Rectal smooth muscle tissue (tissue), 1 donor: Measurements from ENCODE around the gene MAB21L3.

Experiments used
- H3K27ac ChIP-seq: one replicate; pipeline ENCODE4 v1.7.0; 2013; ENCODE audit warnings: low read depth, low read length, inconsistent platforms
- H3K27me3 ChIP-seq: one replicate; pipeline ENCODE4 v1.7.0; 2013; ENCODE audit warnings: low read length; ENCODE audit not compliant: control insufficient read depth, insufficient read depth
- H3K36me3 ChIP-seq: one replicate; pipeline ENCODE4 v1.7.0; 2013; ENCODE audit warnings: low read length; ENCODE audit not compliant: control insufficient read depth, insufficient read depth
- H3K4me1 ChIP-seq: one replicate; pipeline ENCODE4 v1.7.0; 2013; ENCODE audit warnings: low read length; ENCODE audit not compliant: control insufficient read depth, insufficient read depth
- H3K4me3 ChIP-seq: one replicate; pipeline ENCODE4 v1.7.0; 2013; ENCODE audit warnings: low read length
- H3K9ac ChIP-seq: one replicate; pipeline ENCODE4 v1.7.0; 2013; ENCODE audit warnings: low read length

MAB21L3 gene

GRCh38 chr1:116148967-116149366 lies 37.8 kb downstream of the MAB21L3 start:
- H3K36me3 ChIP-seq, result no peaks in the 10 kb centered on the region
- no peaks in the 10 kb centered on the region for H3K4me1 ChIP-seq
- no peak overlapping the region for H3K9ac ChIP-seq
- H3K27me3 ChIP-seq, result no peaks in the 10 kb centered on the region
- no peak overlapping the region for H3K4me3 ChIP-seq
- no peak overlapping the region for H3K27ac ChIP-seq

DNA sequence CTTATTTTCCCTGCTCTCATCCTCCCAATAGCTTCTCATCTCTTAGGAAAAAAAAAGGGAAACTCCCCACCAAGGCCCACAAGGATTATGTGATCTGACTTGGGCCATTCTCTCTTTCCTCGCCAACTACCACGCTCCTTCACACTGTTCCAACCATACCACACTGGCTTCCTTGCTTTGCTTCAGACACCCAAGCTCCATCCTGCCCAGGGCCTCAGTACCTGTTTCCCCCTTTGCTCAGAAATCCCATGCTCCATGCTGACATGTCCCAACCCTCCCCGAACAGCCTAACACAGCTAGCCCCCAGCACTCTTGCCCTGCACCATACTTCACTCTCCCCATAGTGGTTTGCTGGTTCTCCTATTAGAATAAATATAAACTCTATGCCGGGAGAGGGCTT lies 39.2 kb downstream of the MAB21L3 start:
- no peaks in the 10 kb centered on the region for H3K4me1 ChIP-seq
- no peak overlapping the region for H3K9ac ChIP-seq
- no peak overlapping the region for H3K27ac ChIP-seq
- H3K4me3 ChIP-seq, result no peak overlapping the region
- no peaks in the 10 kb centered on the region for H3K36me3 ChIP-seq
- H3K27me3 ChIP-seq, result no peaks in the 10 kb centered on the region

DNA sequence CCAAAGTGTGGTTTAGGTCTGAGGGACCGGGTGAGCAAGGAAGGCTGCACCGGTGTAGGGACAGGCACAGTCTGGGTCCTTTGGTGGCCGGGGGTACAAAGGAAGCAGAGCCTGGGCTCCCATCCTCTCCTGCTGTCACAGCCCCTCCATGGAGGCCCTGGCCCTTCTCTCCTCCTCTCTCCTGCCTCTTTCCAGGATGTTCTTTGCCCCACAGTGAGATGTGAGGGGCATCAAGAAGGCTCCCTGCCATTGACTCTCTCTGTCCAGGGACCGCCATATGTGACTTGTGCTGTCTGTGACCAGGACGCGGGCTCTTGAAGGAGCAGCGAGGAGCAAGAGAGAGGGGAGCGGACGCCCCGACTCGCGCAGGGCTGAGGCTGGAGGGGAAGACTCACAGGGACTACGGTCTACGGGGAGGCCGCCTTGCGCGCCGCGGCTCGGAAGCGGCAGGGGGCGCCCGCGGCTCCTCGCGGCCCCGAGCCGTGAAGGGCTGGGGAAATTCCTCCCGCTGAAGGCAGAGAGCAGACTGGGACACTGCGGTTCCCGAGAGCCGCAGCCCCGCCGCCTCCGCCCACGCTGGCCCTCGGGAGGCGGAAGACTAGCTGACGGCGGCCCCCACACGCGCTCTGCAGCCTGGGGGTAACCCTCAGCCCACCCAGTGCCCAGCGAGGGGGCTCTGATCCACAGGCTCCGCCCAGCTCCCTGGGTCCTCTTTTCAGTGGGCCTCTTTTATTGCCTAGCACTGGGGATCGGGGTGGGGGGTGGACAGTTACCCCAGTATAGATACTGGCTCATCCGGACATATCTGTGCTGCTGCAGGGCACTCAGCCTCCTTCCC lies 40.8 kb downstream of the MAB21L3 start:
- Histone ChIP-seq H3K27me3 (no peaks in the 10 kb centered on the region), H3K4me1 (no peaks in the 10 kb centered on the region), H3K4me3 (peak overlapping the region; percentile 63), H3K36me3 (no peaks in the 10 kb centered on the region), H3K9ac (no peak overlapping the region), H3K27ac (no peak overlapping the region)

- H3K4me1 ChIP-seq, result no peaks in the 10 kb centered on the region
- H3K9ac ChIP-seq, result no peak overlapping the region
- H3K27ac ChIP-seq, result no peak overlapping the region
- H3K27me3 ChIP-seq, result no peaks in the 10 kb centered on the region
- H3K36me3 ChIP-seq, result no peaks in the 10 kb centered on the region
- H3K4me3 ChIP-seq, result peak overlapping the region; percentile 63
These were observed 41.4 kb downstream of the MAB21L3 start for GRCh38 chr1:116152577-116152943.

- H3K9ac ChIP-seq, result no peak overlapping the region
- no peaks in the 10 kb centered on the region for H3K36me3 ChIP-seq
- no peaks in the 10 kb centered on the region for H3K4me1 ChIP-seq
These were observed 41.9 kb downstream of the MAB21L3 start for GRCh38 chr1:116152950-116153691.

GRCh38 chr1:116153692-116154031 lies 42.5 kb downstream of the MAB21L3 start:
- Histone ChIP-seq H3K9ac (no peak overlapping the region), H3K4me3 (no peak overlapping the region), H3K27me3 (no peaks in the 10 kb centered on the region), H3K4me1 (no peaks in the 10 kb centered on the region), H3K36me3 (no peaks in the 10 kb centered on the region), H3K27ac (no peak overlapping the region)

More at GRCh38 chr1:116152950-116153691, 41.9 kb downstream of the MAB21L3 start:
- Histone ChIP-seq H3K4me3 (no peak overlapping the region), H3K27me3 (no peaks in the 10 kb centered on the region), H3K27ac (no peak overlapping the region)

- Histone ChIP-seq H3K27ac (no peak overlapping the region), H3K27me3 (no peaks in the 10 kb centered on the region), H3K4me3 (no peak overlapping the region), H3K9ac (no peak overlapping the region), H3K36me3 (no peaks in the 10 kb centered on the region), H3K4me1 (no peaks in the 10 kb centered on the region)
These were observed 43.3 kb downstream of the MAB21L3 start for GRCh38 chr1:116154536-116154935.

DNA sequence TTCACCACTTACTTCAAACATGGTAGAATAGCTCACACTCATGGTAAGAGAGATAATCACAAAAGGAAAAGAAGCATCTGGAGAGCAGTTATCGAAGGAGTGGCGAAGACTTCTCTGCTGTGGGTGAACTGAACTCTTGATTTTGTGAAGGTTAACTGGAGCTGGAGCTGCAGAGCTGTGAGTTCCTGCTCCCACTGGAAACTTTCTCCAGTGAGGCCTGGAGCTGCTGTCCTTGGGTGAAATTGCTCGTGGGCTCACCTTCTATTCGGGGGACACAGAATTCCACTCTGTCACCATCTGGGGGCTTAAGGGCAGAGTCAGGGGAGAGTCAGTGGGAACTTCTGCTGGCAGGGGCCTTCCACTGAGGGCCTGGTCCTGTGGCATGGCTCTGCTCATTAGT lies 45.9 kb downstream of the MAB21L3 start:
- no peaks in the 10 kb centered on the region for H3K27me3 ChIP-seq
- no peak overlapping the region for H3K9ac ChIP-seq
- H3K4me1 ChIP-seq, result no peaks in the 10 kb centered on the region
- H3K36me3 ChIP-seq, result no peaks in the 10 kb centered on the region
- no peak overlapping the region for H3K27ac ChIP-seq
- H3K4me3 ChIP-seq, result no peak overlapping the region

DNA sequence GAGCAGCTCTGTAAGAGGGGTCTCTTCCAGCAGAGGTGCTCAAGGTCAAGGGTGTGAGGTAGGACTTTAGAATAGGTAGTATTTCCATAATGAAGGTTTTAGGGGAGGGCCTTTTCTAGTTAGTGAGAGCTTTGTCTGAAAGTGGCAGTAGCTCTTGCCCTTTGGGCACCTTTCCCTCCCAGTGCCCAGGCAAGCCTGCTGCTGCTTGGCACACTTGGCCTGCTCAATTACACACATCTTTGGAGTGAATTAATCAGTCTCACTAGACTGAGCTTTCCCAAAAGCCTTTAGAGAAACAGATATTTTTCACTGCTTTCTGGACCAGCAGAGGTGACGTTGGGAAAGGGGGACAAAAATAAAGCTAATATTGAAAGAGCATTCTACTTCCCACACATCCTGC lies 48.0 kb downstream of the MAB21L3 start:
- H3K27me3 ChIP-seq, result no peaks in the 10 kb centered on the region
- H3K4me1 ChIP-seq, result no peaks in the 10 kb centered on the region
- no peaks in the 10 kb centered on the region for H3K36me3 ChIP-seq
- no peak overlapping the region for H3K27ac ChIP-seq
- no peak overlapping the region for H3K4me3 ChIP-seq
- H3K9ac ChIP-seq, result no peak overlapping the region

- no peak overlapping the region for H3K9ac ChIP-seq
- H3K4me3 ChIP-seq, result no peak overlapping the region
- H3K27ac ChIP-seq, result no peak overlapping the region
- no peaks in the 10 kb centered on the region for H3K4me1 ChIP-seq
- no peaks in the 10 kb centered on the region for H3K27me3 ChIP-seq
- no peaks in the 10 kb centered on the region for H3K36me3 ChIP-seq
These were observed 48.4 kb downstream of the MAB21L3 start for GRCh38 chr1:116159611-116160010.

DNA sequence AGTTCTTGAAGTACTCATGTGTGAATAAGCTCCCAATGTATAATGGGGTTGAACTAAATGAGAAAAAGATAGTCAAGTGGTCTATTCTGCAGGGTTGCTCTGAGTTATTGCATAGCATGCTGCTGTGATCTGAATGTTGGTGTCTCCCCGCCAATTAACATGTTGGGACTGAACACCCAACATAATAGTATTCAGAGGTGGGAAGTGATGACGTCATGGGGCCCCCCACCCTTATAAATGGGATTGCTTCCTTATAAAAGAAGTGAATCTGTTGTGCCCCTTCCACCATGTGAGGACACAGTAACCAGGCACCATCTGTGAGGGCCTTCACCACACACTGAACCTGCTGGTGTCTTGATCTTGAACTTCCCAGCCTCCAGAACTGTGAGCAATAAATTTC lies 50.2 kb downstream of the MAB21L3 start:
- no peak overlapping the region for H3K27ac ChIP-seq
- no peaks in the 10 kb centered on the region for H3K4me1 ChIP-seq
- H3K36me3 ChIP-seq, result no peaks in the 10 kb centered on the region
- no peak overlapping the region for H3K9ac ChIP-seq
- no peaks in the 10 kb centered on the region for H3K27me3 ChIP-seq
- H3K4me3 ChIP-seq, result no peak overlapping the region

- H3K4me3 ChIP-seq, result no peak overlapping the region
- no peaks in the 10 kb centered on the region for H3K36me3 ChIP-seq
- H3K4me1 ChIP-seq, result no peaks in the 10 kb centered on the region
- no peak overlapping the region for H3K9ac ChIP-seq
- no peak overlapping the region for H3K27ac ChIP-seq
- H3K27me3 ChIP-seq, result no peaks in the 10 kb centered on the region
These were observed 50.7 kb downstream of the MAB21L3 start for GRCh38 chr1:116161877-116162390.
